HEK293 (cell line): ENCODE results near the gene SLC10A1.

Experiments used
- CTCF ChIA-PET: fragments of 350-600 bp; formaldehyde crosslinking; extraction: SDS; loops from one replicate; lab custom pipeline; 2021; ENCODE audit warnings: antibody characterized with exemption; lab: Yijun Ruan, JAX
- POLR2A ChIA-PET: fragments of 300-600 bp; formaldehyde crosslinking; extraction: SDS; loops from one replicate; lab custom pipeline; 2020; ENCODE audit warnings: antibody characterized with exemption, inconsistent platforms; lab: Yijun Ruan, JAX
- H3K27ac ChIP-seq: fragments of 200-500 bp; sonication (Bioruptor generic); 2 replicates; pipeline ENCODE4 v1.5.1; 2014; ENCODE audit warnings: low read depth, low read length, control low read depth, inconsistent platforms; ENCODE audit errors: extremely low read depth
- H3K36me3 ChIP-seq, 2 experiments: fragments of 200-500 bp in 1 of 2; sonication (Bioruptor generic) in 1 of 2; 1 replicate in 1 of 2; 2 replicates in 1 of 2; pipeline ENCODE4 v1.5.1; 2014 to 2017; ENCODE audit warnings: inconsistent platforms in 2 of 2, low read length in 2 of 2; ENCODE audit not compliant: control insufficient read depth in 2 of 2, insufficient read depth in 1 of 2
- H3K4me1 ChIP-seq: fragments of 200-500 bp; sonication (Bioruptor generic); 2 replicates; pipeline ENCODE4 v1.5.1; 2014; ENCODE audit warnings: mild to moderate bottlenecking, low read length, inconsistent platforms; ENCODE audit not compliant: control insufficient read depth, insufficient read depth
- H3K4me3 ChIP-seq: 2 replicates; pipeline ENCODE4 v1.5.1; 2011; ENCODE audit warnings: low read depth, mild to moderate bottlenecking, control low read depth, low read length, moderate library complexity
- H3K9me3 ChIP-seq: fragments of 200-500 bp; sonication (Bioruptor generic); 2 replicates; pipeline ENCODE4 v1.5.1; 2014; ENCODE audit warnings: low read depth, low read length, inconsistent platforms; ENCODE audit not compliant: control insufficient read depth, insufficient read depth
- BCL6B ChIP-seq: fragments of 450-650 bp; formaldehyde crosslinking; IDR thresholded peaks from 2 replicates; pipeline ENCODE4 v1.5.1; 2017; ENCODE audit warnings: missing biosample characterization, missing genetic modification characterization
- CTCF ChIP-seq: fragments of 450-650 bp; formaldehyde crosslinking; IDR thresholded peaks from 2 replicates; pipeline ENCODE4 v1.5.1; 2016; ENCODE audit warnings: missing biosample characterization, missing genetic modification characterization
- OSR2 ChIP-seq: fragments of 450-650 bp; formaldehyde crosslinking; IDR thresholded peaks from 2 replicates; pipeline ENCODE4 v1.5.1; 2016; ENCODE audit warnings: missing biosample characterization, missing genetic modification characterization
- SCRT1 ChIP-seq: fragments of 450-650 bp; formaldehyde crosslinking; IDR thresholded peaks from 2 replicates; pipeline ENCODE4 v1.5.1; 2016; ENCODE audit warnings: missing biosample characterization, missing genetic modification characterization, borderline replicate concordance
- SP2 ChIP-seq: fragments of 450-650 bp; formaldehyde crosslinking; IDR thresholded peaks from 2 replicates; pipeline ENCODE4 v1.5.1; 2016; ENCODE audit warnings: missing biosample characterization, missing genetic modification characterization
- SP7 ChIP-seq: fragments of 450-650 bp; formaldehyde crosslinking; IDR thresholded peaks from 2 replicates; pipeline ENCODE4 v1.5.1; 2016; ENCODE audit warnings: missing biosample characterization, missing genetic modification characterization
- TCF7L2 ChIP-seq: IDR thresholded peaks from 2 replicates; pipeline ENCODE4 v1.6.1; 2011; ENCODE audit warnings: low read depth, mild to moderate bottlenecking, inconsistent platforms, low read length, moderate library complexity, borderline replicate concordance
- ZEB2 ChIP-seq: fragments of 450-650 bp; formaldehyde crosslinking; IDR thresholded peaks from 2 replicates; pipeline ENCODE4 v1.5.1; 2016; ENCODE audit warnings: missing biosample characterization, missing genetic modification characterization
- ZFP69B ChIP-seq: fragments of 450-650 bp; formaldehyde crosslinking; IDR thresholded peaks from 2 replicates; pipeline ENCODE4 v1.5.1; 2016; ENCODE audit warnings: missing biosample characterization, missing genetic modification characterization
- ZNF114 ChIP-seq: fragments of 450-650 bp; formaldehyde crosslinking; IDR thresholded peaks from 2 replicates; pipeline ENCODE4 v1.5.0; 2017; ENCODE audit warnings: missing biosample characterization, missing genetic modification characterization
- ZNF121 ChIP-seq: fragments of 450-650 bp; formaldehyde crosslinking; IDR thresholded peaks from 2 replicates; pipeline ENCODE4 v1.5.1; 2016; ENCODE audit warnings: missing biosample characterization, missing genetic modification characterization
- ZNF24 ChIP-seq: fragments of 450-650 bp; formaldehyde crosslinking; IDR thresholded peaks from 2 replicates; pipeline ENCODE4 v1.5.1; 2016; ENCODE audit warnings: missing biosample characterization, missing genetic modification characterization
- ZNF292 ChIP-seq: fragments of 450-650 bp; formaldehyde crosslinking; IDR thresholded peaks from 2 replicates; pipeline ENCODE4 v1.5.1; 2016; ENCODE audit warnings: low read depth, missing biosample characterization, missing genetic modification characterization, borderline replicate concordance
- ZNF521 ChIP-seq: fragments of 450-650 bp; formaldehyde crosslinking; IDR thresholded peaks from 2 replicates; pipeline ENCODE4 v1.5.1; 2017; ENCODE audit warnings: missing biosample characterization, mild to moderate bottlenecking, missing genetic modification characterization
- ZNF530 ChIP-seq: fragments of 450-650 bp; formaldehyde crosslinking; IDR thresholded peaks from 2 replicates; pipeline ENCODE4 v1.5.1; 2016; ENCODE audit warnings: low read depth, missing biosample characterization, missing genetic modification characterization
- ZNF544 ChIP-seq: fragments of 450-650 bp; formaldehyde crosslinking; IDR thresholded peaks from 2 replicates; pipeline ENCODE4 v1.5.0; 2017; ENCODE audit warnings: missing biosample characterization, missing genetic modification characterization
- ZNF596 ChIP-seq: fragments of 450-650 bp; IDR thresholded peaks from 2 replicates; pipeline ENCODE4 v1.5.0; 2018; ENCODE audit warnings: missing biosample characterization, mild to moderate bottlenecking, missing genetic modification characterization, moderate library complexity
- ZNF658 ChIP-seq: fragments of 450-650 bp; formaldehyde crosslinking; IDR thresholded peaks from 2 replicates; pipeline ENCODE4; 2016; ENCODE audit warnings: missing biosample characterization, missing genetic modification characterization
- ZNF660 ChIP-seq: fragments of 450-650 bp; IDR thresholded peaks from 2 replicates; pipeline ENCODE4 v1.5.1; 2018; ENCODE audit warnings: missing biosample characterization, mild to moderate bottlenecking, missing genetic modification characterization
- ZNF791 ChIP-seq: fragments of 450-650 bp; formaldehyde crosslinking; IDR thresholded peaks from 2 replicates; pipeline ENCODE4 v1.5.1; 2016; ENCODE audit warnings: missing biosample characterization, missing genetic modification characterization
- ZSCAN16 ChIP-seq: fragments of 450-650 bp; formaldehyde crosslinking; IDR thresholded peaks from 2 replicates; pipeline ENCODE4 v1.5.1; 2016; ENCODE audit warnings: missing biosample characterization, missing genetic modification characterization
- ZSCAN23 ChIP-seq: fragments of 450-650 bp; formaldehyde crosslinking; IDR thresholded peaks from 2 replicates; pipeline ENCODE4 v1.5.1; 2016; ENCODE audit warnings: missing biosample characterization, missing genetic modification characterization
- TF ChIP-seq, protein P1 (sequence below): fragments of 450-650 bp; formaldehyde crosslinking; IDR thresholded peaks from 2 replicates; pipeline ENCODE4 v1.5.1; 2016; ENCODE audit warnings: missing biosample characterization, missing genetic modification characterization, low read depth
- TF ChIP-seq, protein P2 (sequence below): sonication (generic); formaldehyde crosslinking; IDR thresholded peaks from 2 replicates; pipeline ENCODE4 v1.8.1; 2022; ENCODE audit warnings: mild to moderate bottlenecking, moderate library complexity, missing genetic modification reagents

Gene SLC10A1

DNA sequence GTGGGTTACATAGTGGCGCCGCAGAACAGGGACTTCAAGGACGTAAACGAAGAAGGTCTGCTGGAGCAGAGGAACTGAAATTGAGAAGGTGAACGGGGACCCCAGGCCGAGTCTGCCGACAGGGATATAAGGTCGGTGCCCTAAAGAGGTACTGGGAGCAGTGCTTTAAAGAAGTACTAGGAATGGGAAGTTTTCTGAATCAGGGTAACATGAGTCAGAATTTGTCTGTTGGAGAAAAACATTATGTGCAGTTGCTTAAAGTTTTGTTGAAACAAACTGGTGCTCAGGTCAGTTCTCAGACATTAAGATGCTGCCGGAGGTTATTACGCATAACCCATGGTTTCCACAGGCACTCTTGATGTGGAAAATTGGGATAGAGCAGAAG lies 14.8 kb upstream of the SLC10A1 start:
- CTCF ChIA-PET: interaction anchor here (0.6 kb wide), 1 partner anchor 262 kb away, joined by 3 read pairs; no protein-coding TSS in a partner anchor

DNA sequence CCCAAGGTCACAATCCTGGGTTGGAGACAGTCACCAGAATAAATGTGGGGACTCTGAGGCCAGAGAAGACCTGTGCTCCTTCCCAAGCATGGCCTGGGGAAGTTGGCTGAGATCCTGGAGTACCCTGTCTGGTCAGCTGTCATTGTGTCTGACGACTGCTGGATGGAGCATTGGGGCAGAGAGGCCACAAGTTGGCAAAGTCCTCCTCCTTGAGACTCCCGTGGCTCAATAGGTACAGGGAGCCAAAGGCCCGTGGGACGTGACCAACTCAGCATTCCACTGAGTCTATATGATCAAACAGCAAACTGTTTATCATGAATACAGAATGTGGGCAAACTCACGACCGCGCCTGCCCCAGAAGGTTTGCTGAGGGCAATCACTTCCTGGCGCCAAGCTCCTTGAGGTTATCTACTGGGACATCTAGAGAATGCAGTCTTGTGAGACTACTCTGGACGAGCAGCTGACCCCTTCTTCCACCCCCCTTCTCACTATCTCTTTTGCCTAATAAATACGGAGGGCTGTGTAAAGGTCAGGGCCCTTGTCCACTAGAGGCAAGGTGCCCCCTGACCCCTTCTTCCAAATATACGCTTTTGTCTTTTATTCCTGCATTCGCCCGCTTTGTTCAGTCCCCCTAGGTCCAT lies 14.3 kb upstream of the SLC10A1 start:
- Histone ChIP-seq H3K27ac (no peak overlapping the region), H3K9me3 (no peaks in the 10 kb centered on the region), H3K4me1 (peaks cover 2% of the 10 kb centered on the region; the same call in 1 of the 2 replicates), H3K4me3 (no peak overlapping the region), H3K36me3 (no peaks in the 10 kb centered on the region)
- POLR2A ChIA-PET: no interaction called here
- CTCF ChIA-PET: interaction anchor here (0.6 to 1.5 kb wide), 3 partner anchors 216 to 262 kb away, joined by 3 to 5 read pairs (median 3); no protein-coding TSS in a partner anchor
- TF ChIP-seq SP2 (no peak), ZNF121 (tag by site-specific recombination) (no peak), ZNF114 (tag by site-specific recombination) (no peak), ZEB2 (tag by site-specific recombination) (no peak)

More for the DNA sequence above, 14.8 kb upstream of the SLC10A1 start:
- H3K27ac ChIP-seq: no peak overlapping the region
- H3K9me3 ChIP-seq: no peaks in the 10 kb centered on the region
- TF ChIP-seq, protein P1, sequence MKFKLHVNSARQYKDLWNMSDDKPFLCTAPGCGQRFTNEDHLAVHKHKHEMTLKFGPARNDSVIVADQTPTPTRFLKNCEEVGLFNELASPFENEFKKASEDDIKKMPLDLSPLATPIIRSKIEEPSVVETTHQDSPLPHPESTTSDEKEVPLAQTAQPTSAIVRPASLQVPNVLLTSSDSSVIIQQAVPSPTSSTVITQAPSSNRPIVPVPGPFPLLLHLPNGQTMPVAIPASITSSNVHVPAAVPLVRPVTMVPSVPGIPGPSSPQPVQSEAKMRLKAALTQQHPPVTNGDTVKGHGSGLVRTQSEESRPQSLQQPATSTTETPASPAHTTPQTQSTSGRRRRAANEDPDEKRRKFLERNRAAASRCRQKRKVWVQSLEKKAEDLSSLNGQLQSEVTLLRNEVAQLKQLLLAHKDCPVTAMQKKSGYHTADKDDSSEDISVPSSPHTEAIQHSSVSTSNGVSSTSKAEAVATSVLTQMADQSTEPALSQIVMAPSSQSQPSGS: no peak
- TF ChIP-seq ZNF24 (no peak), SCRT1 (tag by site-specific recombination) (no peak), ZNF791 (no peak), SP7 (tag by site-specific recombination) (no peak), ZNF544 (no peak), ZNF521 (no peak), TCF7L2 (no peak), ZNF530 (tag by site-specific recombination) (no peak), OSR2 (tag by site-specific recombination) (no peak), ZSCAN23 (tag by site-specific recombination) (no peak), ZFP69B (no peak), ZNF658 (tag by site-specific recombination) (no peak), CTCF (tag by site-specific recombination) (no peak), ZNF596 (tag by site-specific recombination) (no peak), ZSCAN16 (tag by site-specific recombination) (no peak), BCL6B (no peak), ZNF292 (tag by site-specific recombination) (no peak), ZNF660 (tag by site-specific recombination) (no peak)
- TF ChIP-seq, protein P2, sequence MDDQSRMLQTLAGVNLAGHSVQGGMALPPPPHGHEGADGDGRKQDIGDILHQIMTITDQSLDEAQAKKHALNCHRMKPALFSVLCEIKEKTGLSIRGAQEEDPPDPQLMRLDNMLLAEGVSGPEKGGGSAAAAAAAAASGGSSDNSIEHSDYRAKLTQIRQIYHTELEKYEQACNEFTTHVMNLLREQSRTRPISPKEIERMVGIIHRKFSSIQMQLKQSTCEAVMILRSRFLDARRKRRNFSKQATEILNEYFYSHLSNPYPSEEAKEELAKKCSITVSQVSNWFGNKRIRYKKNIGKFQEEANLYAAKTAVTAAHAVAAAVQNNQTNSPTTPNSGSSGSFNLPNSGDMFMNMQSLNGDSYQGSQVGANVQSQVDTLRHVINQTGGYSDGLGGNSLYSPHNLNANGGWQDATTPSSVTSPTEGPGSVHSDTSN: no peak
- no peaks in the 10 kb centered on the region for H3K36me3 ChIP-seq
- H3K4me3 ChIP-seq: no peak overlapping the region
- POLR2A ChIA-PET: no interaction called here
- H3K4me1 ChIP-seq: peaks cover 2% of the 10 kb centered on the region; the same call in 1 of the 2 replicates
